ENCODE measurements around the gene SPHK2.
"Not testable (repeated sequence)": the region's sequence is repeated elsewhere in the genome, so short reads cannot be mapped to it uniquely, and the experiment has no call there.

The SPHK2 gene

DNA sequence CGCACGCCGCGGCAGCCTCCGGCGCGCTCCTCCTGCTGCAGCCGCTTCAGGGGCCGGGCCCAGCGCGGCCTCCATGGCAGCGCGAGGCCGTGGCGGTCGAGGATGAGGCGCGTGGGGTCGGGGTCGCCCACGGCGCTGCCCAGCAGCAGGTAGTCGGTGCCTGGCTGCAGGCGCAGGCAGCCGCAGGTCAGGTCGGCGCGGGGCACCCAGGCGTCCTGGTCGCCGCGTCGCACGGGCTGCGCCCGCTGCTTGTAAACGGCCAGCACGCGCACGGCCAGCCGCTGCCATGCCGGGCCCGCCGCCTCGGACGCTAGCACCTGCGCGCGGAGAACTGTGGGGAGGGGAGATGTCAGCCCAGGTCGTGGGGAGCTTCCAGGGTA is 42.4 kb downstream of the SPHK2 start:
- DNase-seq: no peak

DNA sequence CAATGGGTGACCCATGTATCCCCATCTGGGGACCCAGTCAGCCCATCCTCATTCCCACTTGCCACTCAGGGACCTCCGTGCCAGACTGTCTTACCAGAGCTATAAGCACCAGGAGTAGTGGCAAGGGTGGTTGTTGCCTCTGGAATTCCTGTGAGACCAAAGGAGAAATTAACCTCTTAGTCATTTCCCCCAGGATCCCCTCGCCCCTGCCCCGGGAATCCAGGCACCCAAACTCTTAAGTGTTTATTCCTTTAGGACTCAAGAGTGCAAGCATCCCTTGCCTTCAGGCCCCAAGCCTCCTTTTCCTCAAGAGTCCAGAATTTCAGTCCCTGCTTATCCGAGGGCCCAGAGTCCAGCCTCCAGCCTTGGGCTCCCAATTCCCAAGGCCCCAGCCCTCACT is 44.4 kb downstream of the SPHK2 start:
- no peak for DNase-seq

- DNase-seq: no peak
Observed at GRCh38 chr19:48664476-48664875, 45.2 kb downstream of the SPHK2 start.

DNA sequence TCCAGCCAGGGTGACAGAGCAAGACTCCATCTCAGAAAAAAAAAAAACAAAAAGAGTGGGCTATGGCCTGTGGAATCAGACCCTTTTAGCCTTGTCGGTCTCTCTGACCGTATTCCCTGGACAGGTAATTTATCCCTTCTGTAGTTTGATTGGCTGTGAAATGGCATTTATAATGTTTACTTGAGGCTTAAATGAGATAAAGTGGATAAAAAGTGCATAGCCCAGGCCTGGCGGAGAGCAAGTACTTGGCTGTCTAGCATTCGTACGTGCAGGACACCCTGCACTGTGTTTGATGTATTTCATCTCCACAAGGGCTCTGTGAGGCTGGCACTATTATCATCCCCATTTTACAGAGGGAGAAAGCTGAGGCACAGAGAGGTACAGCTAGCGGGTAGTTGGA is 46.5 kb downstream of the SPHK2 start:
- no peak for DNase-seq

DNA sequence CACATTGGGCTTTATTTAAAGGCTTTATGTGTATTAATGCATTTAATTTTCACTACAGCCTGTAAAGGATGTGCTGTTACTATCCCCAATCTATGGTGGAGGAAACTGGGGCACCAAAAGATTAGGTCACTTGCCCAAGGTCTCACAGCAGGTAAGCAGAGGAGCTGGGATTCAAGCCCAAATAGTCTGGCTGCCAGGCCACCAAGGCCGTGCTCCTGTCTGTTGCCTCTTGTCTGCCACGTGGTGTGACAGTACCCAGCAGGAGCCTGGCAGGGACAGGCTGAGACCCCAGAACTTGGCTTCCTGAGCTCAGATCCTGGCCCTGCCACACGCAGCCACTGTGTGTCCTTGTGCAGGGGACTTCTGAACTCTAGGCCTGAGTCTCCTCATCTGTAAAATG is 49.0 kb downstream of the SPHK2 start:
- DNase-seq: no peak

- no peak for DNase-seq
Observed at GRCh38 chr19:48668761-48669160, 49.5 kb downstream of the SPHK2 start.

DNA sequence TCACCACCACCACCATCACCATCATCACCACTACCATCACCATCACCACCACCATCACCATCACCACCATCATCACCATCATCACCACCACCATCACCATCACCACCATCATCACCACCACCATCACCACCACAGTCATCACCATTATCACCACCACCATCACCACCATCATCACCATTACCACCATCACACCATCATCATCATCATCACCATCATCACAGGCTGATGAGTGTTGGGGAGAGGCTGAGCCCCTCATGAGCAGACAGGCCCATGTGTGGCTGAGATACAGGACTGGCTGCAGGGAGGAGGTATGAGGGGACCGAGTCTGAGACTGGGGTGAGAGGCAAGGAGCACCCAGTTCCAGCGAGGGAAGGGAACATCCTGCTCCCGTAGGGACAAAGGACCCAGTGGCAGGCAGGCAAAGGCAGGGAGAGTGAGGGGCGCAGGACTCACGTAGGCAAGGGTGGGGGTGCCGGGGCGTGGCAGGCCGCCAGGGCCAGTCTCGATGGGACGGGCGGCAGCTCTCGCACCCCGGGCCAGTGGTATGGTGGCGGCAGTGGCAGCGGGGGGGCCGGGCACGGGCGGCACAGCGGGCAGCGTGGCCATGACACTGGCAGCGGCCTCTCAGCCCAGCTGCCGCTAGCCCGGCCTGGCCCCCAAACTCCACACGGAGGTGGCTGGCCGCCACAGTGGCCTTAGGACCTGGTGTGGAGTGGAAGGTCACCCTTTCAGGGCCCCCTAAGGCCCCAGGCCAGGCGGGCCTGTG is 50.8 kb downstream of the SPHK2 start:
- DNase-seq: no peak

- no peak for DNase-seq
Observed at GRCh38 chr19:48670699-48671445, 51.6 kb downstream of the SPHK2 start.

- no peak for DNase-seq
Observed at GRCh38 chr19:48671446-48671995, 52.2 kb downstream of the SPHK2 start.

DNA sequence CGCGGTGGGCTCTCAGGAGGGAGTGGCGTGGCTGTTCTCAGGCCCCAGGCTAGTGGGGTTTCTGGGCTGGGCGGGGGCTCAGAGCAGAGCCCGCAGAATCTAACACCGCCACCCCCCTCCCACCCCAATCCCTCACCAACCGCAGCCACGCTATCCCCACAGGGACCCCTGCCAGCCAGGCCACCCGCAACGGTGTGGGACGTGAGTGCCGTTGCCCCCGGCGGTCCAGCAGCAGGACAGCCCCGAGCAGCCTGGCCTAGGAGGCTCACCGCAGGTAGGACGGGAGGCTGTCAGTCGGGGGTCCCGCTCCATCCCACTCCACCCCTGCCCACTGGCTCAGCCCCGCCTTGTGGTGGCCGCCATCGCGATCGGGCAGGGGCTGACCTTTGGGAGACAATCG is 53.7 kb downstream of the SPHK2 start, which contains the start of gene NTN5:
TSS of gene NTN5 (minus strand) at position 24 of the 400 bp plus-strand sequence. CDS start 2,031 bp downstream, outside the sequence.
- DNase-seq: no peak

GRCh38 chr19:48673436-48674100 is 54.3 kb downstream of the SPHK2 start:
- DNase-seq: peak; percentile 48

DNA sequence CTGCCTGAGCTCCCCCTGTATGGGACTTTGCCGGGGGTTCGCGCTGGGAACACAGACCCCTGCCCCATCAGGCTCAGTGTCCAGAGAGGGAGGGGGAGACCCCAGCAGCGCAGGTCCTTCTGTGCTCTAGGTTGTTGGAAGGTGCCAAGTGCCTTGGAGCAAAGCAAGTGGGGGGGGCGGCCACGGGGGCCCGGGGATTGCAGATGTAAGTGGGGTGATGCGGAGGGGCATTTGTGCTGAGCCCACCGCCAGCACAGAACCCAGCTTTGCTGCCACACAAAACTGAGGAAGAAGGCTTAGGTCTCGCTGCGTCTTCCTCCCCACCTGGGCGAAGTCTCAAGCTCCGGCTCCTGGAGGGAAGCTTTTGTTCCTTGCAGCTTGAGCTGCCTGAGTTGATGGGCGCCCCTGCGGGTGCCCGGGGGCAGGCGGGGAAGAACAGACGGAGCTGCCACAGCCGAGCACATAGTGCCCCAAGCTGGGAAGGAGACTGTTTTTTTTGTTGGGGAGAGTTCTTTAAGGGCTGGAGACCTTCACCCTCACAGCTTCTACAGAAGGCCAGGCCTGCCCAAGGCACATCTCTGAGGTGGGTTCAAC is 55.0 kb downstream of the SPHK2 start:
- DNase-seq: no peak

- DNase-seq: peak; percentile 93
Observed at GRCh38 chr19:48674921-48675824, 55.9 kb downstream of the SPHK2 start.

DNA sequence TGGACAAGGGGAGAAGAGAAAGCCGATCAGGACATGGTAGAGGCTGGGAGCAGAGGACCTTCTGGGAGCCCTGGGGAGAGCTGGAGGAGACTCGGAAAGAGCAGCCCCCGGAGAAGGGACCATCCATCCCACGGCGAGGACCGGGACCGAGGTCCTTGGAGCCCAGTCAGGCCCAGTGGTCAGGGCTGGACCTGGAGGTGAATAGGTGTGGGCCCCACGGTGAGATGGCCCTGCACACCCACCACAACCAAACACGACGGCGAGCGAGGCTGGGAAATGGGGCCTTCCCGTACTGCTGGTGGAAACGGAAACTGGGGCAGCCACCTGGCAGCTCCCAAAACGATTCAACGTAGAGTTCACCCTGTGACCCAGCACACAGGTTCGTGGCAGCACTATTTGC is 57.2 kb downstream of the SPHK2 start:
- no peak for DNase-seq

DNA sequence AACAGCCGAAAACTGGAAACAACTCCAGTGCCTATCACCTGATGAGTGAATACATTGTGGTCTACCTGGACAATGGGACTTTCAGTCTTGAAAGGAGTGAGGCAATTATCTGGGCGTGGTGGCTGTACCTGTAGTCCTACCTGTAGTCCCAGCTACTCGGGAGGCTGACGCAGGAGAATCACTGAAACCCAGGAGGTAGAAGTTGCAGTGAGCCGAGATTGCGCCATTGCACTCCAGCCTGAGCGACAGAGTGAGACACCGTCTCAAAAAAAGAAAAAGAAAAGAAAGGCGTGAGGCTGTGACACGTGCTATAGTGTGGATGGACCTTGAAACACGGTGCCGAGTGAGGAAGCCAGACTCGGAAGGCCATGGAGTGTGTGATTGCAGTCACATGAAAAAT is 57.6 kb downstream of the SPHK2 start:
- no peak for DNase-seq

DNA sequence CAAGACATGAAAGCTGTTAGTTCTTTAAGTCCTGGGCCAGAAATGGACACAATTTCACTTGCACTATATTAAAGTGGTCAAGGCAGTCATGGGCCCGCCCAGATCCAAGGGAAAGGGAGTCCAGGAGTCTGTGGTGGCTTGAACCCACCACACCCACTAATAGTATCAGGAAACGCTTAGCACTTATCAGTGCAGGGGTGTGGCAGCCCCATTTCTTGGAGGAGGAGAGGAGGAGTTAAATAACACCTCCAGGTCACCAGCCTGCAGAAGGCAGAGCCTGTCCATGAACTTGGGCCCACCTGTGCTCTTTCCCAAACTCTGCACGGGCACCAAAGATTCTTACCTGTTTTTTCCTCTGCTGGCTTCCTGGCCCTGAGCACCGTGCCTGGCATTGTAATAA is 58.9 kb downstream of the SPHK2 start:
- DNase-seq: no peak

DNA sequence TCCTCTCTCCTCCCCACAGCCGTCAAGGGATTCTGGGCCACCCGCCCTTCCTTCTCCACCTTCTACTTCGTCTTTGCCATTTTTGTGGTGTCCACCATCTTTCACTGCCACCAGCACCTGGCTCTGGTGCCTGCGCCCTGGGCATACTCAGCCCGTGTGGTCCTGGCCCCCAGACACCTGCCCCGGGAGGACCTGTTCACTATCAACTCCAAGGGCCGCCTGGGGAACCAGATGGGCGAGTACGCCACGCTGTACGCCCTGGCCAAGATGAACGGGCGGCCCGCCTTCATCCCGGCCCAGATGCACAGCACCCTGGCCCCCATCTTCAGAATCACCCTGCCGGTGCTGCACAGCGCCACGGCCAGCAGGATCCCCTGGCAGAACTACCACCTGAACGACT is 60.7 kb downstream of the SPHK2 start:
- DNase-seq: not testable (repeated sequence)

Data from retina (tissue), 1 donor.